Measurements from ENCODE around the gene ZNF208. TPM values are rescaled to one million over a fixed set of nuclear protein-coding genes. Genes with fewer than 3 reads are reported as not detected.
A peak's percentile ranks its signal among the peaks of the same experiment; 100 is the strongest.
"Not testable (repeated sequence)": the region's sequence is repeated elsewhere in the genome, so short reads cannot be mapped to it uniquely, and the experiment has no call there.

Gene ZNF208
- total RNA-seq, 4 donors from 2014 or later: 0.13 to 3.4 (median 1.6) TPM

DNA sequence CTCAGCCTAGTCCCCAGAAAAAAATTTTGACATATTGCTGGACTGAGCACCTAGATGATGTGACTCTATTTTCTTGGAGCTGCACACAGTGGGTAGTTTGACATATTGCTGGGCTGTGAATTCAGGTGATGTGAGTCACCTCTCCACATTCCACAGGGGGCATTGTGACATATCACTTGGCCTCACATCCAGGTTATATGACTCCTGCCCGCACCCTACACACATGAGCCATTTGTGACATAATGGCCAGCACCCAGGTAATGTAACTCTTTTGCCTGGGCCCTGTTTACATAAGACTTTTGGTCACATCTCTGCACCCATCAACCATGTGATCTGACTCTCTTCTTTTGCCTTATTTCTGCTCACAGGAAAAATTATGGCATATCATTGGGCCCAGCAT lies 119.7 kb downstream of the ZNF208 start:
- DNase-seq: no peak
- H3K27me3 ChIP-seq: no peaks in the 10 kb centered on the region
- peaks cover 0 to 26% (median 3%) of the 10 kb centered on the region in 3 donors for H3K9me3 ChIP-seq
- H3K27ac ChIP-seq: no peak overlapping the region
- intact Hi-C loops (cut with DNase I): no loop called here
- no peaks in the 10 kb centered on the region for H3K4me1 ChIP-seq
- H3K36me3 ChIP-seq: no peaks in the 10 kb centered on the region
- H3K4me3 ChIP-seq: no peak overlapping the region
- TF ChIP-seq, protein P1, sequence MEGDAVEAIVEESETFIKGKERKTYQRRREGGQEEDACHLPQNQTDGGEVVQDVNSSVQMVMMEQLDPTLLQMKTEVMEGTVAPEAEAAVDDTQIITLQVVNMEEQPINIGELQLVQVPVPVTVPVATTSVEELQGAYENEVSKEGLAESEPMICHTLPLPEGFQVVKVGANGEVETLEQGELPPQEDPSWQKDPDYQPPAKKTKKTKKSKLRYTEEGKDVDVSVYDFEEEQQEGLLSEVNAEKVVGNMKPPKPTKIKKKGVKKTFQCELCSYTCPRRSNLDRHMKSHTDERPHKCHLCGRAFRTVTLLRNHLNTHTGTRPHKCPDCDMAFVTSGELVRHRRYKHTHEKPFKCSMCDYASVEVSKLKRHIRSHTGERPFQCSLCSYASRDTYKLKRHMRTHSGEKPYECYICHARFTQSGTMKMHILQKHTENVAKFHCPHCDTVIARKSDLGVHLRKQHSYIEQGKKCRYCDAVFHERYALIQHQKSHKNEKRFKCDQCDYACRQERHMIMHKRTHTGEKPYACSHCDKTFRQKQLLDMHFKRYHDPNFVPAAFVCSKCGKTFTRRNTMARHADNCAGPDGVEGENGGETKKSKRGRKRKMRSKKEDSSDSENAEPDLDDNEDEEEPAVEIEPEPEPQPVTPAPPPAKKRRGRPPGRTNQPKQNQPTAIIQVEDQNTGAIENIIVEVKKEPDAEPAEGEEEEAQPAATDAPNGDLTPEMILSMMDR (IDR thresholded peaks at IDR 0.05): no peak
- TF ChIP-seq POLR2A (IDR thresholded peaks at IDR 0.05): no peak
- WGBS, 2 donors: 89 to 91% methylated on average over 1 of the region's 1 CpG

DNA sequence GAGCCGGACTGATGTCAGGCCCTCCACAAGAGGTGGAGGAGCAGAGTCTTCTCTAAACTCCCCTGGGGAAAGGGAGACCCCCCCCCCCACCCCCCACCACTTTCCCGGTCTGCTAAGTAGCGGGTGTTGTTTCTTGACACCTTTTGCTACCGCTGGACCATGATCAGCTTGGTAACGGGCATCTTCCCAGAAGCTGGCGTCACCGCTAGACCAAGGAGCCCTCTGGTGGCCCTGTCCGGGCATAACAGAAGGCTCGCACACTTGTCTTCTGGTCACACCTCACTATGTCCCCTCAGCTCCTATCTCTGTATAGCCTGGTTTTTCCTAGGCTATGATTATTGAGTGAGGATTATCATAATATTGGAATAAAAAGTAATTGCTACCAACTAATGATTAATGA lies 120.7 kb downstream of the ZNF208 start:
- TF ChIP-seq, protein P1 (IDR thresholded peaks at IDR 0.05): peak in 2 of 6 experiments; percentile 10 to 24
- intact Hi-C loops (cut with DNase I); H3K27me3 ChIP-seq; H3K27ac ChIP-seq; H3K36me3 ChIP-seq; DNase-seq; H3K4me3 ChIP-seq; H3K4me1 ChIP-seq: not testable (repeated sequence)
- WGBS, 2 donors: no CpG with 5 or more reads among the region's 9 CpGs
- H3K9me3 ChIP-seq: peaks cover 0 to 22% (median 0%) of the 10 kb centered on the region in 3 donors

DNA sequence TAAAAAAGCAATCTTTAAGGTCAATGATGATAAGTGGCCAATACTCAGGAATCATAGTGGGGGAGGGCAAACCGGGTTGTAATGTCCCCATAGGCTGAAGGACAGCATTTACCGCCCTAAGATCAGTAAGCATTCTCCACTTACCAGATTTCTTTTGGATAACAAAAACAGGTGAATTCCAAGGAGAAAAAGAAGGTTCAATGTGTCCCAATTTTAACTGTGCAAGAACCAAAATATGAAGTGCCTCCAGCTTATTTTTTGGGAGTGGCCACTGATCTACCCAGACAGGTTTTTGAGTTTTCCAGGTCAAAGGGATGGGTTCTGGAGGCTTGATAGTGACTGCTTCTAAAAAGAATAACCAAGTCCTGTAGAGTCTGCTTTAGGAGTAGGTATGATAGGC lies 125.2 kb downstream of the ZNF208 start:
- DNase-seq; intact Hi-C loops (cut with DNase I); H3K36me3 ChIP-seq; H3K27ac ChIP-seq; H3K27me3 ChIP-seq; H3K4me3 ChIP-seq; H3K4me1 ChIP-seq: not testable (repeated sequence)
- WGBS, 2 donors: 63 to 80% methylated on average over 2 of the region's 2 CpGs
- H3K9me3 ChIP-seq: peaks cover 0 to 25% (median 0%) of the 10 kb centered on the region in 3 donors

DNA sequence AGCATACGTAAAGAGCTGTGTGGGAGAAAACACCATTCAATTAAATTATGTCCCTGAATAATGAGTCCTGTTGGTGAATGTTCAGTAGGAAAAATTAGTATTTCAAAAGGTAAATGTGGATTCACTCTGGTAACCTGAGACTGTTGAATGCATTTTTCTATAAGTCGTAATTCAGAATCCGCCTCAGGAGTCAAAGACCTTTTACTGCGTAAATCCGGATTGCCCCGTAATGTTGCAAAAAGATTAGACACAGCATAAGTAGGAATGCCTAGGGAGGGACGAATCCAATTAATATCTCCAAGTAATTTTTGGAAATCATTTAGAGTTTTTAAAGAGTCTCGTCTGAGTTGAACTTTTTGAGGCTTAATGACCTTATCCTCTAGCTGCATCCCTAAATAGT lies 126.0 kb downstream of the ZNF208 start:
- intact Hi-C loops (cut with DNase I); DNase-seq; H3K27ac ChIP-seq; H3K27me3 ChIP-seq; H3K4me3 ChIP-seq; H3K36me3 ChIP-seq; H3K4me1 ChIP-seq: not testable (repeated sequence)
- 90% methylated on average over 8 of the region's 8 CpGs for WGBS, 2 donors
- H3K9me3 ChIP-seq: peaks cover 0 to 25% (median 0%) of the 10 kb centered on the region in 3 donors

DNA sequence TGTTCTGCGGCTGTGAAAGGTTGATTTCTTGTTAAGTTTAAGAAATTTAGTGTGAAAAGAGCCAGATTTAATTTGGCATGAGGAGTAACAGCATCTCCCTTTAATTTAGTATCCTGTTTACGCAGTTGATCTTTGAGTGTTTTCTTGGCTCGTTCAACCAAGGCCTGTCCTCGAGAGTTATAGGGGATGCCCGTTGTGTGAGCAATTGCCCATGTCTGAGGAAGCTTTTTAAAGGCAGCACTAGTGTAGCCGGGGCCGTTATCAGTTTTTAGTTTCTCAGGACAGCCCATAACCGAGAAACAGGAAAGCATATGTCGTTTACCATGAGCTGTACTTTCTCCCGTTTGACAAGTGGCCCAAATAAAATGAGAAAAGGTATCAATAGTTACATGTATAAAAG lies 127.2 kb downstream of the ZNF208 start:
- peaks cover 0 to 34% (median 0%) of the 10 kb centered on the region in 3 donors for H3K9me3 ChIP-seq
- TF ChIP-seq, protein P1 (IDR thresholded peaks at IDR 0.05): no peak
- no peak for TF ChIP-seq POLR2A (IDR thresholded peaks at IDR 0.05)
- no peaks in the 10 kb centered on the region for H3K36me3 ChIP-seq
- 72 to 77% methylated on average over 9 to 10 of the region's 10 CpGs for WGBS, 2 donors
- no peaks in the 10 kb centered on the region for H3K4me1 ChIP-seq
- no peak overlapping the region for H3K27ac ChIP-seq
- intact Hi-C loops (cut with DNase I): no loop called here
- DNase-seq: no peak
- H3K4me3 ChIP-seq: no peak overlapping the region
- no peaks in the 10 kb centered on the region for H3K27me3 ChIP-seq

Other genes starting within 250 kb of the ZNF208 start
- 1 to 10 TPM in 3 of 4 donors, under 1 TPM in 1; 0.95 to 3.0 (median 2.0) TPM for gene ZNF100, start 243.4 kb downstream of the ZNF208 start, total RNA-seq
- gene ZNF43, start 174.8 kb downstream of the ZNF208 start, total RNA-seq: 1 to 10 TPM; 2.7 to 9.9 (median 4.0) TPM
- 1 to 10 TPM in 3 of 4 donors, under 1 TPM in 1; 0.62 to 2.1 (median 1.5) TPM for gene ZNF257, start 41.5 kb upstream of the ZNF208 start, total RNA-seq
- gene ZNF676, start 186.0 kb upstream of the ZNF208 start, total RNA-seq: under 1 TPM in 2 of 4 donors, not detected in 2; 0.44 to 0.57 TPM